ENCODE measurements around the gene ARRDC3.
"Not testable (repeated sequence)": the region's sequence is repeated elsewhere in the genome, so short reads cannot be mapped to it uniquely, and the experiment has no call there.

ARRDC3 gene

GRCh38 chr5:91401175-91401574 is 18.1 kb upstream of the ARRDC3 start:
- Mint-ChIP-seq H3K9me3 (no peaks in the 10 kb centered on the region), H3K4me3 (no peak overlapping the region)

GRCh38 chr5:91397791-91398190 is 14.7 kb upstream of the ARRDC3 start:
- Mint-ChIP-seq H3K36me3 (ENCODE audit: low read depth) (no peaks in the 10 kb centered on the region), H3K27ac (no peak overlapping the region), H3K27me3 (no peaks in the 10 kb centered on the region), H3K9me3 (no peaks in the 10 kb centered on the region), H3K4me1 (ENCODE audit: low read depth) (peaks cover 12% of the 10 kb centered on the region), H3K4me3 (no peak overlapping the region)

More at GRCh38 chr5:91401175-91401574, 18.1 kb upstream of the ARRDC3 start:
- Mint-ChIP-seq H3K27ac (no peak overlapping the region), H3K27me3 (no peaks in the 10 kb centered on the region), H3K36me3 (ENCODE audit: low read depth) (no peaks in the 10 kb centered on the region), H3K4me1 (ENCODE audit: low read depth) (peaks cover 12% of the 10 kb centered on the region)

- H3K4me3 Mint-ChIP-seq: no peak overlapping the region
- no peaks in the 10 kb centered on the region for H3K9me3 Mint-ChIP-seq
- H3K27me3 Mint-ChIP-seq: no peaks in the 10 kb centered on the region
- H3K36me3 Mint-ChIP-seq (ENCODE audit: low read depth): peaks cover 4% of the 10 kb centered on the region
- H3K27ac Mint-ChIP-seq: no peak overlapping the region
- peaks cover 10% of the 10 kb centered on the region for H3K4me1 Mint-ChIP-seq (ENCODE audit: low read depth)
Observed at GRCh38 chr5:91390268-91390667, 7.2 kb upstream of the ARRDC3 start.

GRCh38 chr5:91389555-91389954 is 6.4 kb upstream of the ARRDC3 start:
- H3K36me3 Mint-ChIP-seq (ENCODE audit: low read depth); H3K27ac Mint-ChIP-seq; H3K4me3 Mint-ChIP-seq; H3K27me3 Mint-ChIP-seq; H3K9me3 Mint-ChIP-seq: not testable (repeated sequence)
- H3K4me1 Mint-ChIP-seq (ENCODE audit: low read depth): peaks cover 15% of the 10 kb centered on the region

- Mint-ChIP-seq H3K4me3 (no peak overlapping the region), H3K4me1 (ENCODE audit: low read depth) (peaks cover 27% of the 10 kb centered on the region), H3K27me3 (no peaks in the 10 kb centered on the region), H3K36me3 (ENCODE audit: low read depth) (peaks cover 4% of the 10 kb centered on the region), H3K9me3 (no peaks in the 10 kb centered on the region), H3K27ac (no peak overlapping the region)
Observed at GRCh38 chr5:91388362-91388761, 5.2 kb upstream of the ARRDC3 start.

- no peaks in the 10 kb centered on the region for H3K9me3 Mint-ChIP-seq
- H3K4me3 Mint-ChIP-seq: no peak overlapping the region
- H3K27ac Mint-ChIP-seq: no peak overlapping the region
- H3K4me1 Mint-ChIP-seq (ENCODE audit: low read depth): peaks cover 27% of the 10 kb centered on the region
- H3K36me3 Mint-ChIP-seq (ENCODE audit: low read depth): peaks cover 4% of the 10 kb centered on the region
- H3K27me3 Mint-ChIP-seq: no peaks in the 10 kb centered on the region
Observed at GRCh38 chr5:91386120-91386519, 3.0 kb upstream of the ARRDC3 start.

- not testable (repeated sequence) for H3K36me3 Mint-ChIP-seq (ENCODE audit: low read depth); H3K27ac Mint-ChIP-seq; H3K9me3 Mint-ChIP-seq; H3K4me3 Mint-ChIP-seq; H3K27me3 Mint-ChIP-seq
- H3K4me1 Mint-ChIP-seq (ENCODE audit: low read depth): peaks cover 27% of the 10 kb centered on the region
Observed at GRCh38 chr5:91385596-91385995, 2.5 kb upstream of the ARRDC3 start.

- Mint-ChIP-seq H3K9me3 (no peaks in the 10 kb centered on the region), H3K36me3 (ENCODE audit: low read depth) (peaks cover 6% of the 10 kb centered on the region), H3K4me1 (ENCODE audit: low read depth) (peaks cover 22% of the 10 kb centered on the region), H3K27ac (peak overlapping the region; percentile 94), H3K27me3 (no peaks in the 10 kb centered on the region), H3K4me3 (peak overlapping the region; percentile 95)
Observed at GRCh38 chr5:91384671-91385430, 1.7 kb upstream of the ARRDC3 start.

GRCh38 chr5:91383956-91384300 is 811 bp upstream of the ARRDC3 start:
- peak overlapping the region; percentile 94 for H3K27ac Mint-ChIP-seq
- H3K27me3 Mint-ChIP-seq: no peaks in the 10 kb centered on the region
- H3K4me1 Mint-ChIP-seq (ENCODE audit: low read depth): peaks cover 22% of the 10 kb centered on the region
- peaks cover 6% of the 10 kb centered on the region for H3K36me3 Mint-ChIP-seq (ENCODE audit: low read depth)
- H3K4me3 Mint-ChIP-seq: peak overlapping the region; percentile 95
- no peaks in the 10 kb centered on the region for H3K9me3 Mint-ChIP-seq

- Mint-ChIP-seq H3K4me3 (peak overlapping the region; percentile 95), H3K36me3 (ENCODE audit: low read depth) (peaks cover 15% of the 10 kb centered on the region), H3K27ac (peak overlapping the region; percentile 94), H3K27me3 (no peaks in the 10 kb centered on the region), H3K9me3 (no peaks in the 10 kb centered on the region), H3K4me1 (ENCODE audit: low read depth) (peaks cover 32% of the 10 kb centered on the region)
Observed at GRCh38 chr5:91382530-91383026, 539 bp downstream of the ARRDC3 start.

- Mint-ChIP-seq H3K27me3 (no peaks in the 10 kb centered on the region), H3K9me3 (no peaks in the 10 kb centered on the region), H3K27ac (peak overlapping the region; percentile 94), H3K4me1 (ENCODE audit: low read depth) (peaks cover 39% of the 10 kb centered on the region), H3K36me3 (ENCODE audit: low read depth) (peaks cover 22% of the 10 kb centered on the region), H3K4me3 (peak overlapping the region; percentile 95)
Observed at GRCh38 chr5:91381774-91382359, 1.2 kb downstream of the ARRDC3 start.

GRCh38 chr5:91381239-91381773 is 1.8 kb downstream of the ARRDC3 start:
- H3K4me3 Mint-ChIP-seq: peak overlapping the region; percentile 95
- H3K27ac Mint-ChIP-seq: peak overlapping the region; percentile 94
- peaks cover 43% of the 10 kb centered on the region for H3K4me1 Mint-ChIP-seq (ENCODE audit: low read depth)
- H3K36me3 Mint-ChIP-seq (ENCODE audit: low read depth): peaks cover 26% of the 10 kb centered on the region
- no peaks in the 10 kb centered on the region for H3K9me3 Mint-ChIP-seq
- H3K27me3 Mint-ChIP-seq: no peaks in the 10 kb centered on the region

GRCh38 chr5:91380491-91381238 is 2.5 kb downstream of the ARRDC3 start:
- H3K27me3 Mint-ChIP-seq: no peaks in the 10 kb centered on the region
- peak overlapping the region; percentile 95 for H3K4me3 Mint-ChIP-seq
- H3K36me3 Mint-ChIP-seq (ENCODE audit: low read depth): peaks cover 30% of the 10 kb centered on the region
- no peaks in the 10 kb centered on the region for H3K9me3 Mint-ChIP-seq
- peaks cover 48% of the 10 kb centered on the region for H3K4me1 Mint-ChIP-seq (ENCODE audit: low read depth)
- H3K27ac Mint-ChIP-seq: peak overlapping the region; percentile 94

GRCh38 chr5:91379914-91380490 is 3.1 kb downstream of the ARRDC3 start:
- no peaks in the 10 kb centered on the region for H3K27me3 Mint-ChIP-seq
- H3K4me3 Mint-ChIP-seq: peak overlapping the region; percentile 95
- peaks cover 36% of the 10 kb centered on the region for H3K36me3 Mint-ChIP-seq (ENCODE audit: low read depth)
- no peaks in the 10 kb centered on the region for H3K9me3 Mint-ChIP-seq
- peaks cover 54% of the 10 kb centered on the region for H3K4me1 Mint-ChIP-seq (ENCODE audit: low read depth)
- peak overlapping the region; percentile 100 for H3K27ac Mint-ChIP-seq

Measured in stimulated activated naive CD8-positive, alpha-beta T cell treated with anti-CD3 and anti-CD28 coated beads, Interleukin-15, Interleukin-2, amounts not matched to agents 100 ng/mL and 50 ng/mL, for 24 hours (primary cell).